M059J (cell line): ENCODE results near the gene MPRIP. TPM values are rescaled to one million over a fixed set of nuclear protein-coding genes. Genes with fewer than 3 reads are reported as not detected.
"Not testable (repeated sequence)": the region's sequence is repeated elsewhere in the genome, so short reads cannot be mapped to it uniquely, and the experiment has no call there.

Source experiments
- DNase-seq: peaks from one replicate; pipeline ENCODE4 v3.0.0-alpha.2; 2012; ENCODE audit warnings: low read depth
- total RNA-seq: library from RNA; depleted of rRNA; stranded (reverse); fragments of >200 nt; shearing (Covaris generic); gene quantifications from 2 replicates; pipeline ENCODE4 v1.2.3, GENCODE V29; 2014

Gene MPRIP
- total RNA-seq, 1 experiment from 2014 or later, result 127 TPM

DNA sequence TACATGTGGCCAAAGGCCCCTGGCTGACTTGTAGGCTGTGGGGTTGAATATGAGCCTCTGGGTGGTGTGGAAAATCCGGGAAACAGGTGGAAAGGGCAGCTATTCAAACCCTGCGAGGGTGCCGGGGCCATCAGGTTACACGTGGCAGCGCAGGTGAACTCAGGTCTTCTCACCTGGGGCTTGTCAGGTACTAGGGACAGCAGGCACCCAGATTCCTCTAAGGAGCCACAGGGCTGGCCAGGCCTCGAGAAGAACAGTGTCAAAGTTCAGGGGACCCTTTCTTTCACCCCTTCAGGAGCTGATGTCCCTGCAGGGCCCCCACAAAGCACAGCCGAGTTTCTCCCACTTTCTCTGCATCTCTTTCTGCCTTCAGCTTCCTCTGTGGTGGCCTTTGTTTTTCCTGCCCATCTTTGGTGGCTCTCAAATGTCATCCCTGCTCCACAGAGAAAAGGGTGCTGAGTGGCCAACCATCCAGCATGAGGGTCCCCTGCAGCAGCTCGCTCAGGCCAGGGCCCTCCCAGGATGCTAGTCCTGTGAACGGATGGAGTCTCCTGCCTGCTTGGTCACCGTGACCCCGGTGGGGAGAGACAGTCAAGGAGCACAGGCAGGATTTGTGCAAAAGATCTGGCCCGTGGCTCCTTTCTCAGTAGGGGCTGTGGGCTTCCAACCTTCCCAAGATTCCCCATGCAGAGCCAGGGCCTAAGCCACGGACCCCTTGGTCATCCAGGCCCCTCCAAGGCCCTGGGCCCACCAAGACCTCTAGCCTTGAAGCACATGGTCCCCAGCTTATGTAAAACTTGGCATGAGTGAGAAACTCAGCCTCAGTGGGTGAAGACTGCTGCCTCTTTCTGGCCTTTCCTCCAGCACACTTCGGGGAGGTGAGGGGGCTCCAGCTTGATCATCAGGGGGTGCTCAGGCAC lies 28.2 kb upstream of the MPRIP start:
- not testable (repeated sequence) for DNase-seq

DNA sequence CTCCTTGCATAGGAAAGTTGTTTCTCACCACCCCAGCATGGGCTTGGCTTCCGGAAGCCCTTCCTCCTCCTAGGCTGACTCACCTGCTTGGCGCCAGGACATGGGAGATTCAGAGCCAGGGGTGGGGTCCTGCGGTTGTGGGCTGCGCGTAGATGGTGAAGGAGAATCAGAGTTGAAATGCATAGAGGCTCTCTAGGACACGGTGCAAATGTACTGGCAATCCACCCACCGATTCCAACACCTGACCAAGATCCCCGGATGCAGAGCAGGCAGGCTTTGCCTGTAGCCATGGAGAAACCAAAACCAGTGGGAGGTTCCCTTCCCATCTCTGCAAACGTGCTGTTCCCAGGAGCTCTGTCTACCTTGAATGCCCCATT lies 27.5 kb upstream of the MPRIP start:
- DNase-seq, result peak; percentile 88

DNA sequence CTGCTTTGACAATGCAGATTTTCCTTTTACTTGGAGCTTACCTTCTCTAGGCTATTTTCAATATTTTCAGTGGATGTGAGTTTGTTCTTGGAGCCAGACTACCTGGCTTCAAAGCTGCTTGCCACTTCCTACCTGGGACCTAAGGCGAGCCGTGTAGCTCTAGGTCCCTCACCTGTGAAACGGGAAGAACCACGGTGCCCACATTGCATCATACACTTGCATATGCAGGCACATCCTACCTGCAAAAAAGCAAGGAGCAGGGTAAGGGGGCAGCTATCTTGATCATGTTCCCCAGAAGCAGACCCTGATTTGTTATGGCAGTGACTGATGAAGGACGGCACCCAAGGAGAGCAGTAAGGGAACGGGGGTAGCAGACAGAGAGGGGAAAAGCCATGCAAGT lies 27.0 kb upstream of the MPRIP start:
- no peak for DNase-seq

GRCh38 chr17:17016199-17017197 lies 25.8 kb upstream of the MPRIP start:
- peak; percentile 43 for DNase-seq

DNA sequence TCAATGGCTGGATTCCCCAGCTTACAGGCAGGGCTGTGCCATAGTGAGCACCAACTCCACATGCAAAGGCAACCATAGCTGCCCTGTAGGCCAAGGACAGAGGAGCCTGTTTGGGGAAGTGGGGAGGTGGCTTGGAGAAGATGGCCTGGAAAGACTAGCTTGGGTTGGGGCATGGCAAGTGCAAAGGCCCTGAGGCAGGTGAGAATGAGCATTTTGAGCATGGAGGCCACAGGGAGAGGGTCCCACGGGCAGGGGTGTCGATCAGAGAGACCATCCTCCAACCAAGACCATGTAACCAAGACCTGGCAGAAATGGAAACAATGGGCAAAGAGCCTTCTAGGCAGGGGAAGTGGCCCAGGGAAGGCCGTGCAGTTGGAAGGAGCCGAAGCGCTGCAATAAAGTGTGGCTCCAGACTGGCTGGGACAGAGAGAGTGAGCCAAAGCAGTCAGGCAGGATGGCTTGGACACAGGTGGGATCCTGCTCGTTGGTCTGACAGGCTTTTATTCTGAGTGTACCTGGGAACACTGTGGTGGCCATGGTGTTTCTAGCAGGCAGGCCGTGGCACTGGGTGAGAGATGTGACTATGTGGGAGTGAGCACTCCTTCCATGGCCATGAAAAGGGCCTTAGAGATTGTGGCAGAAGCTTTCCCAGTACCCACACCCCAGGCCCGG lies 24.8 kb upstream of the MPRIP start:
- DNase-seq, result no peak

- DNase-seq, result no peak
These were observed 24.2 kb upstream of the MPRIP start for GRCh38 chr17:17018021-17018441.

DNA sequence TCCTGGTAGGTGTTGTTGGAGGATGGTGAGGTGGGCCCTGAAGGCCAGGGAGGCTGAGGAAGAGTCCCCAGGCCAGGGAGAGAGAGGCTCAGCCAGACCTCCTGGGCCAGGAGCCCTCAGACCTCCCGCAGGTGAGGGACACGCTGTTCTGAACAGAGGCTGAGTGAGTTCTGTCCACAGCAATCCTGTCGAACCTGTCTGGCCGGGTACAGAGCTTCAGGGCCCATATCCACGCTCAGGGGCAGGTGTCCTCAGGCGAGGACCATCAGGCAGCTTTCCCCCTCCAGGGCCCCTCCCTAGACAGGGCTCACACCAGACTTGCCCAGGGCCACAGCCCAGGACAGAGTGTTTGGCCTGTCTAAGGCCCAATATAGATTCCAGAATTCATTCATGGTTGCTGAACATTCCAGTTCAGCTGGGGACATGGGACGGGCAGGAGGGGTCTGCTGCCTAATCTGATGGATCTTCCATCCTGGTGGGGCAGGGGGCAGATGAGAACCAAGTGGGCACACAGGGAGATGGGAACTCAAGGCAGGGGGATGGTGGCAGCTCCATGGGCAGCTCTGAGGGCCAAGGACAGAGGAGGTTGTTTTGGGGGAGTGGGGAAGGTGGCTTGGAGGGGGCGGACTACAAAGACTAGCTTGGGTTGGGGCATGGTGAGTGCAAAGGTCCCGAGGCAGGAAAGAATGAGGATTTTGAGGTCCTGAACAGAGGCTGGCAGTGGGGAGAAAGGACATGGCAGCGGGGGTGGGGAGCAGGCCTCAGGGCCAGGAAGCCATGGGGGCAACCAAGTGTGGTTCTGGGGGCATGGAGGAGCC lies 23.4 kb upstream of the MPRIP start:
- no peak for DNase-seq

- DNase-seq, result no peak
These were observed 22.9 kb upstream of the MPRIP start for GRCh38 chr17:17019430-17019762.

DNA sequence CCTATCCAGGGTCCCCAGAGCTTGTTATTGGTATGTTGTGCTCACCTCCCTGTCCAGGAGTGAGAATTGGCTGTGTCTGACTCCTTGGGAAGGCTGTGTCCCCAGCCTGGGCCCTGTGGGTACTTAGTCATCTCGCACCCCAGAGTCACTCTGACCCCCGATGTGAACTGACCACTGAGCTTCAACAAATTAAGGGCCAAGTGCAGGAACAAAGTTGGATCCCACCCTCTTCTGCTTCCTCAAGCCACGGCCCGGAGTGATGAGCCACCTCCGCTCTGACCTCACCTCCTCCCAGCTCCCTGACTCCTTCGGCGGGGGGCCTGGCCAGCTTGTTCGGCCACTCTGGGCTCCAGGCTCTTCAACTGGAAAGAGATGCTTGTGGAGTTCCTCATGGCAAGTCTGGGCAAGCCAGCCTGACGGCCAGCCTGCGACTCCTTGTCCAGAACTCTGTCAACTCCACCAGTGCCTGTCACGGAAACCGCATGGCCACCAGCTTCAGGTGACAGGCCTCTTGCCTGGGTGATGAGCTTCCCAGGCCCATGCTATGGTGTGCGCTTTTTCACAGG lies 22.3 kb upstream of the MPRIP start:
- no peak for DNase-seq

GRCh38 chr17:17020821-17021193 lies 21.4 kb upstream of the MPRIP start:
- no peak for DNase-seq

- DNase-seq, result peak; percentile 63
These were observed 20.9 kb upstream of the MPRIP start for GRCh38 chr17:17021194-17021863.

GRCh38 chr17:17022011-17022410 lies 20.2 kb upstream of the MPRIP start:
- DNase-seq, result no peak

DNA sequence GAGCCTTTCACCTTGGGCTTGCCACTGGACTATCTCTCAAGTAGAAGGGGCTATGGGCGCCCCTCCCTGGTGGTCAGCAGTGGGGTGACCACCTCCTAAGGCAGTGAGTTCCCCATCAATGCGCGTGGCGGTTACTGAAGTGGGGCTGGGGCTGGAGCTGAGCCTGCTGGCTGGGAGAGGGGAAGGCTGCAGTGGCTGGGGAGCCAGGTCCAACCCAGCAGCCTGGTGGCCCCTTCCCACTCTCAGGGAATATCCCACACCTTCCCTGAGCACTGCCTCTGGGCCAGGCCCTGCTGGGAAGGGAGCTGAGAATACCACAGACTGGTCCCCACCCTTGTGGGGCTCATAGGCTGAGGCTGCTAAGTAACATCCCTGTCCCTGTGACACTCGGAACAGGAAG lies 19.8 kb upstream of the MPRIP start:
- no peak for DNase-seq

- no peak for DNase-seq
These were observed 17.4 kb upstream of the MPRIP start for GRCh38 chr17:17024778-17025300.

GRCh38 chr17:17025621-17026020 lies 16.6 kb upstream of the MPRIP start:
- DNase-seq, result no peak

- no peak for DNase-seq
These were observed 16.1 kb upstream of the MPRIP start for GRCh38 chr17:17026163-17026562.

- no peak for DNase-seq
These were observed 14.7 kb upstream of the MPRIP start for GRCh38 chr17:17027442-17028058.

GRCh38 chr17:17028059-17028877 lies 14.0 kb upstream of the MPRIP start:
- DNase-seq, result peak; percentile 92
